ENCODE data around the gene DYDC1. TPM values are rescaled to one million over a fixed set of nuclear protein-coding genes. Genes with fewer than 3 reads are reported as not detected.

The DYDC1 gene
- total and polyA plus RNA-seq, 2 donors (not counting 3 experiments of a cell fraction or from before 2014, with no cell fraction given) = not detected

DNA sequence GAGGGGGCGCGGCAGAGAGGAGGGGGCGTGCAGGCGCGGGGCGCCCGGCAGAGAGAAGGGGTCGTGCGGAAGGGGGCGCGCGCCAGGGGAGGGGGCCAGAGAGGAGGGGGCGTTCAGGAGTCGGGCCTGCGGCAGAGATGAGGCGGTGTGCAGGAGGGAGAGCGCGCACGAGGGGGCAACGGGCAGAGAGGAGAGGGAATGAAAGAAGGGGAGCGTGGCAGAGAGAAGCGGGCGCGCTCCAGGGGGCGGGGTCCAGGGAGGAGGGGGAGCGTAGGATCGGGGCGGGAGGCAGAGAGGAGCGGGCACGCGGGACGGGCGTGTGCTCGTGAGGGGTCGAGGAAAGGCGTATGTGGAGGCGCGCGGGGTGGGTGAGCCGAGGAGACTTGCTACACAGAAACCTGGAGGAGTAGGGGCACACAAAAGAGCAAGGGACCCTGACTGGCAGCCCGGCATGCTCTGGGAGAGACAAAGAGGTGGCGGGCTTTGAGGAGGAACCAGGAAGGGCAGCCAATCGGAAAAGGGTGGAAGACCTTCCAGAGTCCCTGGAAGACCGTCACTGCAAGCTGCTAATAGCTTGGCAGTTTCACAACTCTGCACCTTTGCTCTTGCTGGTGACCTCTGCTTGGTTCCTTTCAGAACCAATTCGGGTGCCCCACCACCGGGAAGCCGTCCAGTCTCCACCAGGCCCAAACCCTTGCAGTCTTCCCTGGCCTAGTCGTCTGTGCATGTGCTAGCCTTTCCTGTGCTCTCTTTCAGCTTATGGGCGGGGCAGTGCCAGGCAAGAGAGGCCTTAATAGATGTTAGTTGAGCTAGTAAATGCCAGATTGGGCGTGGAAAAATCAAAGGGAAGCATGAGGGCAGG is 665 bp upstream of the DYDC1 start:
- Histone ChIP-seq H3K4me2 (ENCODE audit: insufficient read depth, low read length) (no peak overlapping the region), H3K27ac (ENCODE audit: insufficient read depth, low read depth, low read length) (no peak overlapping the region), H3K79me2 (ENCODE audit: control insufficient read depth, insufficient read depth, low read length) (no peaks in the 10 kb centered on the region), H3K4me1 (ENCODE audit: control insufficient read depth, extremely low read depth, insufficient read depth, low read length) (peaks cover 3% of the 10 kb centered on the region), H3K9me3 (replicated peaks; ENCODE audit: control insufficient read depth, insufficient read depth, low read length) (no peaks in the 10 kb centered on the region), H3K4me3 (replicated peaks in 1 of 3; ENCODE audit: insufficient read depth in 1 of 3, low read depth in 1 of 3, low read length in 3 of 3) (peak overlapping the region in 1 of 3 experiments; percentile 20), H3K36me3 (ENCODE audit: control insufficient read depth in 2 of 2, extremely low read depth in 1 of 2, insufficient read depth in 2 of 2, low read length in 2 of 2) (no peaks in the 10 kb centered on the region), H4K20me1 (replicated peaks; ENCODE audit: control insufficient read depth, extremely low read depth, insufficient read depth, low read length) (no peaks in the 10 kb centered on the region), H3K9me1 (replicated peaks; ENCODE audit: control insufficient read depth, extremely low read depth, insufficient read depth, low read length) (no peaks in the 10 kb centered on the region), H3K27me3 (ENCODE audit: control insufficient read depth in 2 of 2, insufficient read depth in 2 of 2, low read length in 2 of 2) (peaks cover 29 to 32% of the 10 kb centered on the region in 2 experiments), H2AFZ (ENCODE audit: low read depth, low read length) (peak overlapping the region; percentile 38), H3K9ac (replicated peaks; ENCODE audit: extremely low read depth, insufficient read depth, low read length) (no peak overlapping the region)
- intact Hi-C loops (cut with micrococcal nuclease) (no loop called here), dilution Hi-C loops (cut with MboI; ENCODE audit: extremely low pct_ligation_motif_present, low sequenced_read_pairs) (no loop called here)
- DNase-seq (ENCODE audit: low read depth, low spot score) (no peak), FAIRE-seq (no peak)
- ChIA-PET CTCF (interaction anchor here (0.6 kb wide), 1 partner anchor 890 kb away, joined by 4 read pairs; no protein-coding TSS in a partner anchor), POLR2A (no interaction called here)
- BruUV-seq (replicated peaks) = no TSS peak
- peak; percentile 33 for TF ChIP-seq EZH2 (IDR thresholded peaks at IDR 0.05; ENCODE audit: borderline replicate concordance, low read depth, low read length, severe bottlenecking)
- TF ChIP-seq FOS (IDR thresholded peaks at IDR 0.05; ENCODE audit: borderline replicate concordance, insufficient read depth, low read length) = no peak

DNA sequence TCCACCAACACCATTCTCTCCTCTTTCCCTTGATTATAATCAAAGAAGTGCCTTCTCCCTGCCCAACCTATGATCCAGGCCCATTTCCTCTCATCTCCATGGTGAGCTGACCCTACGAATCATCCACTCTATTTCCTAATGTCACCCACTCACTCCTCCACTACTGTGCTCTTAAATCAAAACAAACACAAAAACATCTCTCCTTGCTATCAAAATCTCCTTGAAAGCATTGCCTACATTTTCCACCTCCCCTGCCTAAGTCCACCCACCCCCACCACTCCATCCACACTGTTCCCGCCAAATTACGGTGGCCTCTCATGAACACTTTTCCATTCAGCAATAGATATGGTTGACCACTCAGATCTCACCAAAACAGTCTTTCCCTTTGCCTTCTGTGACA is 5.3 kb downstream of the DYDC1 start:
- no peaks in the 10 kb centered on the region for H4K20me1 ChIP-seq (replicated peaks; ENCODE audit: control insufficient read depth, extremely low read depth, insufficient read depth, low read length)
- no peaks in the 10 kb centered on the region for H3K9me3 ChIP-seq (replicated peaks; ENCODE audit: control insufficient read depth, insufficient read depth, low read length)
- H3K27me3 ChIP-seq (ENCODE audit: control insufficient read depth in 2 of 2, insufficient read depth in 2 of 2, low read length in 2 of 2) = peaks cover 16 to 17% of the 10 kb centered on the region in 2 experiments
- H3K4me1 ChIP-seq (ENCODE audit: control insufficient read depth, extremely low read depth, insufficient read depth, low read length) = no peaks in the 10 kb centered on the region
- H3K27ac ChIP-seq (ENCODE audit: insufficient read depth, low read depth, low read length) = no peak overlapping the region
- H2AFZ ChIP-seq (ENCODE audit: low read depth, low read length) = no peak overlapping the region
- no peaks in the 10 kb centered on the region for H3K36me3 ChIP-seq (ENCODE audit: control insufficient read depth in 2 of 2, extremely low read depth in 1 of 2, insufficient read depth in 2 of 2, low read length in 2 of 2)
- no TSS peak for BruUV-seq (replicated peaks)
- no peaks in the 10 kb centered on the region for H3K9me1 ChIP-seq (replicated peaks; ENCODE audit: control insufficient read depth, extremely low read depth, insufficient read depth, low read length)
- no peak overlapping the region for H3K9ac ChIP-seq (replicated peaks; ENCODE audit: extremely low read depth, insufficient read depth, low read length)
- CTCF ChIA-PET = no interaction called here
- TF ChIP-seq, protein P1, sequence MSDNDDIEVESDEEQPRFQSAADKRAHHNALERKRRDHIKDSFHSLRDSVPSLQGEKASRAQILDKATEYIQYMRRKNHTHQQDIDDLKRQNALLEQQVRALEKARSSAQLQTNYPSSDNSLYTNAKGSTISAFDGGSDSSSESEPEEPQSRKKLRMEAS (IDR thresholded peaks at IDR 0.05; ENCODE audit: insufficient read depth, insufficient read length) = no peak
- TF ChIP-seq POLR2A (IDR thresholded peaks at IDR 0.05; ENCODE audit: low read depth, low read length) = no peak
- no peak for TF ChIP-seq EZH2 (IDR thresholded peaks at IDR 0.05; ENCODE audit: borderline replicate concordance, low read depth, low read length, severe bottlenecking)
- TF ChIP-seq FOS (IDR thresholded peaks at IDR 0.05; ENCODE audit: borderline replicate concordance, insufficient read depth, low read length) = no peak
- no peak for TF ChIP-seq MYC (IDR thresholded peaks at IDR 0.05; ENCODE audit: low read depth, low read length)
- FAIRE-seq = no peak
- no peak for DNase-seq (ENCODE audit: low read depth, low spot score)
- no peaks in the 10 kb centered on the region for H3K79me2 ChIP-seq (ENCODE audit: control insufficient read depth, insufficient read depth, low read length)
- POLR2A ChIA-PET = no interaction called here
- no peak overlapping the region for H3K4me2 ChIP-seq (ENCODE audit: insufficient read depth, low read length)
- dilution Hi-C loops (cut with MboI; ENCODE audit: extremely low pct_ligation_motif_present, low sequenced_read_pairs) (no loop called here), intact Hi-C loops (cut with micrococcal nuclease) (no loop called here)
- H3K4me3 ChIP-seq (replicated peaks in 1 of 3; ENCODE audit: insufficient read depth in 1 of 3, low read depth in 1 of 3, low read length in 3 of 3) = no peak overlapping the region

Measured in endothelial cell of umbilical vein (primary cell).